DMS53 (cell line): ENCODE results near the gene KRTAP13-1.

Experiments
- DNase-seq: peaks from one replicate; lab custom pipeline; 2025; lab: John Stamatoyannopoulos, UW

The KRTAP13-1 gene, protein sequence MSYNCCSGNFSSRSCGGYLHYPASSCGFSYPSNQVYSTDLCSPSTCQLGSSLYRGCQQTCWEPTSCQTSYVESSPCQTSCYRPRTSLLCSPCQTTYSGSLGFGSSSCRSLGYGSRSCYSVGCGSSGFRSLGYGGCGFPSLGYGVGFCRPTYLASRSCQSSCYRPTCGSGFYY

DNA sequence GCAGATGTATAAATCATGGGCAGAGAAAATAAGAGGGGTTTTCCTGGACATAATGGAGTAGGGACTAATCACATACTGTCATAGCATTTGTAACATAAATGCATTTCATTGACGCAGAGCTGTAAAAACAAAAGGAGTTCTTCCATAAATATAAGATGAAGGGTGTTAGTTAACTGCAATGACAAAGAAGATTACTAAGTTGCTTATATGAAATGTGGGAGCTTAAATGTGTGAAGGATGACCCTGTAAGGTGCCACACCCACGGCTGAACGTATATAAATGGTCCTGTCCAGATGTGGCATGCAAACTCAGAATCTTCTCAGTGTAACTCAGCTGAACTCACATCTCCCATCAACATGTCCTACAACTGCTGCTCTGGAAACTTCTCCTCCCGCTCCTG lies at the start of gene KRTAP13-1:
TSS of gene KRTAP13-1 (plus strand) at position 301 of the 400 bp plus-strand sequence. CDS start at position 357, 56 bp downstream.
- DNase-seq, result no peak

DNA sequence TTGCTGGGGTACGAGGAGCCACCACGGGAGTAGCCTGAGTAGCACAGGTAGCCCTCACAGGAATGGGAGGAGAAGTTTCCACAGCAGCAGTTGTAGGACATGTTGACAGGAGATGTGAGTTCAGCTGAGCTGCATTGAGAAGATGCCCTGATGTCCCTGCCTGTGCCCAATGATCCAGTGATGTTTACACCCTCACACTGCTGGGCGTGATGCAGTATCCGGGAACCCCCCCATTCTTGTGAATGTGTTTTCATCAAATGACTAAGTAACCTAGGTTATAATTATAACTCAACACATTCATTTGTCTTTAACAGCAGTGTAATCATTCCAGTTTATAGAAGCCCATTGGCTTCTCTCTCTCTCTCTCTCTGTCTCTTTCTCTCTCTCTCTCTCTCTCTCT lies 47.3 kb upstream of the KRTAP13-1 start, which contains the start of gene KRTAP23-1:
TSS of gene KRTAP23-1 (minus strand) at position 101 of the 400 bp plus-strand sequence. CDS start at position 101, 0 bp downstream.
- DNase-seq, result no peak

DNA sequence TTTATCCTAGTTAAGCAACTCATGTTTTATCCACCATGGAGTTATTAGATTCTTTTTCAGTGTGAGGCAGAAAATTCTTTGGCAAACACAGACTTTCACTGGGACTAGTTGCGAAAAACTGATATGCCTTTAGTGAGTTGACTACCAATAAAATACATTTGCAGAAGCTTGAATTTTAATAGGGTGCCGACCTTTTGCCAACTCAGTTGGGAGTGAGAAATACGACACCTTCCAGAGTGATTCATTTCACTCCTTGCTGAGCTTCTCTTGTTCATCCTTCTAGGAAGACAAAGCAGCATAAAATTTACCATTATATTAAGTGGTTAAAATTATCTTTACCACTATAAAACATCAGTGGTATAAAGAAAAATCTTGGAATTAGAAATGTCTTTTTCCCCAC lies 46.3 kb upstream of the KRTAP13-1 start:
- no peak for DNase-seq

DNA sequence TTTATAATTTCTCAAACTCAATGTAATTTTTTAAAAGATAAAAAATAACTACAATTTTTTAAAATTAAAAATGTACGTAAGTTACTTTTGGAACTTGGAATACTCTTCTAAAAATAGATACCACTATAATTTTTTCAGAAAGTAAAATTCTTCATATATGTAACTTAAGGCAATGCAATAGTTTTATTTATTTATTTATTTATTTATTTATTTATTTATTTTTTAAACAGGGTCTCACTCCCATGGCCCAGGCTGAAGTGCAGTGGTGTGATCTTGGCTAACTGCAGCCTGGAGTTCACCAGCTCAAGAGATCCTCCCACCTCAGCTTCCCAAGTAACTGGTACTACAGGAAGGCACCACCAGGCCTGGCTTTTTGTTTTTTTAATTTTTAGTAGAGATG lies 44.3 kb upstream of the KRTAP13-1 start:
- no peak for DNase-seq

DNA sequence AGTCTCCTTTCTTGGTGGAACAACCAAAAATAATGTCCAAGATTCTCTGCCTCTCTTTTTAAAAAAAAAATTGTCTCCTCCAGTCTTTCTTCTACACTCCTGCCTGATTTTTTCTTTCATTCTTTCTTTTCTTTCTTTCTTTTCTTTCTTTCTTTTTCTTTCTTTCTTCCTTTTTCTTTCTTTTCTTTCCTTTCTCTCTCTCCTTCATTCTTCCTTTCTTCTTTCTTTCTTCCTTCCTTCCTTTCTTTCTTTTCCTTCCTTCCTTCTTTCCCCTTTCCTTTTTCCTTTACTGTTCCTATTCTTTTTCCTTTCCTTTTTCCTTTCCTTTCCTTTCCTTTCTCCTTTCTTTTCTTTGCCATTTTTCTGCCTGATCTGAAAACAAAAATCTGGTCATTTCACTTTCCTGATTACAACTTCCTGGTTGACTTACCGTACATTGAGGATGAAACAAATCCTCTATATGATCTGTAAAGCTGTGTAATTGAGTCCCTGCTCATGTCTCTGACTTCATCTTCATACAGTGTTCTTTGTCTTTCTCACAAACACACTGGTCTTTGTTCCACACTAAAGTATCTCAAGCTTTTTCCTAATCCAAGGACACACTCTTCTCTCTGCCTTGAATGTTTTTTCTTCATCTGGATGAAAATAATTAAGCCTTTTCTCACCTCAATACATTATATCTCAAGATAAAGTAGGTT lies 41.4 kb upstream of the KRTAP13-1 start:
- no peak for DNase-seq

DNA sequence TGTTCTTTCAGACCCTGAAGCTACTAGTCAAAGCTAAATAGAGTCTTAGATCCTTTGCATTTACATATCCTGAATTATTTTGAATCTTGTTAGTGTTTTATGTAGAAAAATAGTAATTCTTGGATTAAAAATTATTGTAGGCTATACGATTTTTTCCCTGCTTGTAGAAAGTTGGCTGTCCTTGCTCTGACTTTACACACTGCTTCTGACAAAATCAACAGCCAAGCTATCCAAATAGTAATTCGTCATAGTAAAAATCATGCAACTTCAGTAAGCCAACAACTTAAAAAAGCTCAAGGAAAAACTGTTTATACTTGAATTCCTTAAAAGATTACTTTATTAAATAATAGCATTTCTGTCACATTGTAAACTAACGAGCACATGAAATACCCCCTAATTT lies 39.9 kb upstream of the KRTAP13-1 start:
- DNase-seq, result no peak

DNA sequence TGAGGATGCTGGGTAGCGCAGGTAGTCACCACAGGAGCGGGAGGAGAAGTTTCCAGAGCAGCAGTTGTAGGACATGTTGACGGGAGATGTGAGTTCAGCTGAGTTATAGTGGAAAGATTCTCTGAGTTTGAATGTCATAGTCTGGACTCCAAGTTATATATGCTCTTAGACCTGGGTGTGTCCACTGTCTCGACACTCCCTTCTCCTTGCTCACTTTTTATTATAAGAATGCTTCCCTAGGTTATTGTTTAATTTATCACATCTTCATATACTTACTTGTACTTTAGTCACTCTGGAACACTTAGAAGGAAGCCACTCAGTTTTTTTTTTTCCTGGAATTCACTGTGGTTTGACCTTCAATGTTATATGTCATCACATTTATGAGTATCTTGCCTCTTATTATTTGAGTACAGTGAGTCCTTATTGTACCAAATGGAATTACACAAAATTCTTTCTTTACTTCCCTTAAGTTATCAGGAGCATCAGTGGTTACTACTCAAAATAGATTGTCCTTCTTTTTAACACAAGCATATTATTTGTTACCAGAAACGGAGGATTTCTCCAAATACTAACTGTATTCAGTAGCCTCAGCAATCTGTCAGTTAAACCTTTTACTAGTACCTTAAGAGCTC lies 23.6 kb upstream of the KRTAP13-1 start, which contains the start of gene KRTAP13-2:
TSS of gene KRTAP13-2 (minus strand) at position 133 of the 632 bp plus-strand sequence. CDS start at position 75, 58 bp downstream.
- no peak for DNase-seq

DNA sequence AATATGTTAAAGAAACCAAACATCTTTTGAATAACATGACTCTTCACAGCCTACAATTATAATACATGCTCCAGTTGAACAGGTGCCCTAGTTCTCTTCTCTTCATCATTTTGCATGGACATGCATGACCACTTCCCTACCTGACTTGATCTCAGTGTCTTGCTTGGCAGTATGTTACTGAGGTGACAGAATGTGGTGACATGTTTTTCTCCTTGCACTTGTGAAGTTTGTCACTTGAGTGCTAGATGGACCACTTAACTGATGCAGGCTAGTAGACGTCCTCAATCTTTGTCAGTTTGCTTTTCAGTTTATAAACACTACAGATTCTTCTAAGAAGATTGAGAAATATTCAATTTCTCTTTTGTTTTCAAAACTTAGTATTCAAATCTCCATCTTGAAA lies 13.6 kb upstream of the KRTAP13-1 start:
- DNase-seq, result no peak

DNA sequence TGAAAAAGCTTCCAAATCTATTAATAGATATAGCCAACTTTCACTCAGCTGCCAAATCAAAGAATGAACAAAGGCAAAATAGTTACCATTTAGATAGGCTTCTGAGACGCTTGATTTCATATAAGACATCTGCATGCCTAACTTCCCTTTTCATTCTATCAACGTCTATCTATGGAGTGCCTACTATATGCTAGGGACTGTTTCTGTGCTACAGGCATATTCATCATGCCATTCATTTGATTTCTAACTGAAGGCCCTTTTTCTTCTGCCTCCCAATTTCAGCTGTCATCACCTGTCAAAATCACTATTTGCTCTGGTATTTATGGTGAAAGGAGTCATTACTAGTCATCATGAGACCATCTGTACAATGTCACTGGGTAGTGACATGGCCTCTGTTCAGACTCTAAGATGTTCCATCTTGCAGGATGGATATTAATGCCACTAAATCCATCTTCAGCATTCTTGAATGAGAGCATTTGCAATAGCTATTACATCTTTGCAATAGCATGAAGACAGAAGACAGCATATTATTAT lies 4.3 kb upstream of the KRTAP13-1 start:
- no peak for DNase-seq

DNA sequence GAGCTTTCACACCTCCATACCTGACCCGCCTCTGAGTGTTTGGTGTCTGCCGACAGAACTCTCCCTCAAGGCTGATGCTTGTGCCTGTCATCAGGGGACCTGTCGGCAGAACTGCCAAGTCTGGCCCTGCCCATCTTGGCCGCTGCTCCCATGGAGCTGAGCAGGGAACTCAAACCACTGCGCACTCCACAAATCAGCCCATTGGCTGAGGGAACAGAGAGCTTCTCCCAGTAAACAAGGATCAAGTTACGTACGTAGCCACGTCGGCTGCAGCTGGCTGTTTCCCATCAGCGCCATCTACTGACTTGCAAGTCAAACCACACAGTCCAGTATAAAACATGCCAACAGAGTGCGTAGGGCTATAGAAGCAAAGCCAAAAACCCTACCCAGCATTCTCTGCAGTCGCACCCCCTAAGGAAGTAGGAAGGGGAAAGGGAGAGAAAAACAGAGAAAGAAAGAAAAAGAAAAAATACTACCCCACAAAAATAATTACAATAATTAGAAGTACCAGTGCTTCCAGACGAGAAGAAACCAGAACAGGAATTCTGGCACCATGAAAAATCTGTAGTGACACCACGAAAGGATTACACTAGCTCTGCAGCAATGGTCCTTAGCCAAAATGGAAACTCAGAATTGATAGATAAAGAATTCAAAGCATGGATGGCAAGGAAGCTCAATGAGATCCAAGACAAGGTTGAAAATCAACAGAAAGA lies 13.1 kb downstream of the KRTAP13-1 start:
- peak; percentile 96 for DNase-seq

DNA sequence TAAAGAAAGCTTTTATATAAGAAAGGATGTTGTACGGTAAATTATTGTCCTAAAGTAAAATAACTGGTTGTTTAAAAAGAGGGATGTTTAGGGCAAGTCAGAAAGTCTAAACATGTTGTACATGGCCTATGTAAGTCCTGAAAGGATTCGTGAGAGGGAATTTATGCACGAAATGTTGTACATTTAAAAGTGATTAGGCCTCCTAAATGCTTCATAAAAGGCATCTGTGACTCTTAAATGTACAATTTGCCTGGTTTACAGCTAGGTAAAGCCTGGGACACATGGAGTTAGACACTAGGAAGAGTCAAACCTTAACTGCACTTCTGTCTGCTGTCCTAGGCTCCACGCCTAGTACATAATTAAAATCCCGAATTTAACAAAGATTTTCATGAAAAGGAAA lies 20.2 kb downstream of the KRTAP13-1 start:
- no peak for DNase-seq

DNA sequence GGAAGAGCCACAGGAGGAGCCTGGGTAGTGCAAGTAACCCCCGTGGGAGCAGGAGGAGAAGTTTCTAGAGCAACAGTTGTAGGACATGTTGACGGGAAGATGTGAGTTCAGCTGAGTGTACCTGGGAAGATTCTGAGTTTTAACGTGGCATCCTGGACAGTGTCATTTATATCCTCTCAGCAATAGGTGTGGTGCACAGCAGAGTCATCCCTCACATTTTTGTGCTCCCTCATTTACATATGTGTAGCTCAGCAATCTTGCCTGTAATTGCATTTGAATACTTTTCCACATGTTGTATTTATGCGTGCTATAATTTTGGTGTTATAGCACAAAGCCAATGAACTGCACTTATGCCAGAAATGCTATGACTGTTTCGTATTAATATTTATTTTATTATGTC lies 30.0 kb downstream of the KRTAP13-1 start, which contains the start of gene KRTAP13-3:
TSS of gene KRTAP13-3 (minus strand) at position 101 of the 400 bp plus-strand sequence. CDS start at position 87, 14 bp downstream.
- no peak for DNase-seq

DNA sequence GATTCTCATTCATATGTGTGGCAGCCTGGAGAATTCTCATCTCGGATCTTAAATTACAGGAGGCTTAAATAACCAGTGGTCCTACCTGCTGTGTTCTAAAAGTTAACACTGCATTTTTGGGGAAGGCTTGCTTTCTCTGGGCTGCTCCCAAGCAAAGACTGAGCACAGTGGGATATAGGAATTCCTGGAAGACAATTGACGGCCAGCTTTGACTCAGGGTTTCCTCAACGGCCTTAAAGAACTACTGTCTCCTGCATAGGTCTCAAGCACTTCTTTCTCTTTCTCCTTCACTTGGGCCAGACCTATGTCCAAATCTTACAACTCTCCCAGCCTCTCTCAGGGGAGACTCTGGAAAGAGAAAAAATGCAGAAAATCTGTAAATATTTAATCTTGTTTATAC lies 30.9 kb downstream of the KRTAP13-1 start:
- no peak for DNase-seq

DNA sequence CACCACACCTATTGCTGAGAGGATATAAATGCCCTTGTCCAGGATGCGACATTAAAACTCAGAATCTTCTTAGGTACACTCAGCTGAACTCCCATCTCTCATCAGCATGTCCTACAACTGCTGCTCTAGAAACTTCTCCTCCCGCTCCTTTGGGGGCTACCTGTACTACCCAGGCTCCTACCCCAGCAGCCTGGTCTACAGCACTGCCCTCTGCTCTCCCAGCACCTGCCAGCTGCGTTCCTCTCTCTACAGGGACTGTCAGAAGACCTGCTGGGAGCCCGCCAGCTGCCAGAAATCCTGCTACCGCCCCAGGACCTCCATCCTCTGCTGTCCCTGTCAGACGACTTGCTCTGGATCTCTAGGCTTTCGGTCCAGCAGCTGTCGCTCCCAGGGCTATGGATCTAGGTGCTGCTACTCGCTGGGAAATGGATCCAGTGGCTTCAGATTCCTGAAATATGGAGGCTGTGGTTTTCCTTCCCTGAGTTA lies 34.4 kb downstream of the KRTAP13-1 start, which contains the start of gene KRTAP13-4:
TSS of gene KRTAP13-4 (plus strand) at position 51 of the 486 bp plus-strand sequence. CDS start at position 107, 56 bp downstream.
- DNase-seq, result no peak

DNA sequence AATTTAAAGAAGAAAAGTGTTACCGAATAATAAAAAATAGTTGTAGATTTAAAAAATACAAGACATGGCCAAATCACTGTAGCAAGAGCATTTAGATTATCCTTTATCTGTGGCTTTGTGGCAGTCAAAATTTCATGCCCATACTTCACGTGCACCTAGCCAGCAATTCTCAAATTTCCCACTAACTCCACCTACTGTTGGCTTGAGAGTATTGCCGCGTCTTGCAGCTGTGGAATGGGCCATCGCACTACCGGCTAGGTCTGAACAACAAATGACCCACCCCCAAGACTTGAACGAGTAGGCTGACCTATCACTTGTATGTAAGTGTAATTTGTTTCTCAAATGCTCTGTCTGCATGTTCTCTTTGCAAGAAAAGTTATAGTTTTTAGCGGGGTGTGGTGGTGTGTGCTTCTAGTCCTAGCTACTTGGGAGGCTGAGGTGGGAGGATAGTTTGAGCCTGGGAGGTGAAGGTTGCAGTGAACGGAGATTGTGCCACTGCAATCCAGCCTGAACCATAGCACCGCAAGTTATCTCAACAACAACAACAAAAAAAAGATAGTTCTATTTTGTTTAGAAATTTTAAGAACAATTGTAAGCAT lies 38.3 kb downstream of the KRTAP13-1 start:
- peak; percentile 72 for DNase-seq

DNA sequence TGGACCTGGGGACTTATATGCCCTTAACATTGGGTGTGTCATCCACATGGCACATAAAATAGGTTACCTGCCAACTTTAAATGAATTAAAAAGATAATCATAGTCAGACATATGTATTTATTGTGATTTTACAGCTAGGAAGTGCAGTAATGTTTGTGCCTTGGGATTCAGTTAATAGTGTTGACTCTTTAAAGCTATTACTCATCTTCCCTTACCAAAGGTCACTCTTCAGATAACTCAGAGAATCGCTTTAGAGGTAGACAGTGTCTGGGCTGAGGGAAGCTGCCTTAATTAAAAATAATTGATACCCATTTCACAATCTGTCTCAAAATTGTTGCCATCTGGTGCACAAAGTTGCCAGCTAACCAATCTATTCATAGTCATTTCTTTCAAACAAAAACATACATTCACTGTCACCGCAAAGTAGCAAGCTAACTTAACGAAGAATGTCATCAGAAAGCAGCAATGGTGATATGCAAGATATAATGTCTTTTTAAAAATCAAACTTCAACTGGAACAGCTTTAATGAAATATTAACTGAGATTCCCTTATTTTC lies 41.3 kb downstream of the KRTAP13-1 start:
- DNase-seq, result peak; percentile 36

DNA sequence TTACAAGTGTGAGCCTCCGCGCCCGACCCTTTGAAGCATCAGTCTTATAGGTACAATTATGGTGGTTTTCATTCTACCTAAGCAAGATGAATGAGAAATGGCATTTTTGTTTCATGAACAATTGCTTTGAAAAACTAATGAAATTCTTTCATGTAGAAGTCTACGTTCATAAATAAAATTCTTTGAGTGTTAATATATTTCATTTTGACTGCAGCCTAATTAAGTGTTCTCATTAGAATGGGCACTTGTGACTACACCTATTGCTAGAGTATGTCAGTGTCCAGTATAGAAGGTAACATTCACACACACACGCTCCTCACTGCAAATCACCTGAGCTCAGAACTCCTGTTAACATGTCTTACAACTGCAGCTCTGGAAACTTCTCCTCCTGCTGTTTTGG lies 44.1 kb downstream of the KRTAP13-1 start, which contains the start of gene KRTAP15-1:
TSS of gene KRTAP15-1 (plus strand) at position 301 of the 400 bp plus-strand sequence. CDS start at position 354, 53 bp downstream.
- no peak for DNase-seq

DNA sequence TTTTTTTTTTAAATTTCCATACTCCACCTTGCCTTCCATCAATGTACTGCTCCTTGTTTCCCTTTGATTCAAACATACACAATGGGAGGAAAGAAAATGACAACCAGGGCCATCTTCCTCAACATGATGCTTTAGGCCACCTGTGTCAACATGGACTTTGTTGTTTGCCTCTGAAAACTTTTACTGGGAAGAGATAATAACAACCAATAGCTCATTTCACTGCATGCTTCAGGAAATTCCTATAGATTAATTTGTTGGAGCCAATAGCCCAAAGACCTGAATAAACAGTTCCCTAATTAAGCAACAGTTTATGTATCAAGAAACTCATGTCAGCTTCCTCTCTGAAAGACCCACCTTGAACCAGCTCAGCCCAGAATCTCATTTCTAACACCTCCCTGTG lies 47.4 kb downstream of the KRTAP13-1 start:
- peak; percentile 2 for DNase-seq

DNA sequence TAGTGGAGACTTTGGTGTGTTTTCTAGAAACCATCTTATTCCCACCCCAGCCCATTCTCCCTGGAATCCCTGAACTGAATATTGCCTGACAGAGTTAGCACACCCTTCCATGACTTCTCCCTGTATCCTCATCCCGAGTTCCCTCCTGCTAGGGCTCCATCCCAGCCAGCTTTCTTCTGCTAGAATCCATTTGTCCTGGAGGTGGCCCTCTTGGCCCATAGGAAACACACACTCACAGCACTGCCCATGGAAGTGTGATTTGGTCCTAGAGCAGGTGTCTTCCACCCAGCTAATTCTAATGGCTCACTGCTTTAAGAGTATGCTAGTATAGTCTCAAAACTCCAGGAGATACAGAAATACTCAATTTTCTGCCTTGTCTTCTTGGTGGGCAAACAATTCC lies 48.4 kb downstream of the KRTAP13-1 start:
- DNase-seq, result peak; percentile 39
